HCT116 (cell line): Measurements from ENCODE around the gene NT5C3A. TPM values are rescaled to one million over a fixed set of nuclear protein-coding genes. Genes with fewer than 3 reads are reported as not detected.
A peak's percentile ranks its signal among the peaks of the same experiment; 100 is the strongest.
"Not testable (repeated sequence)": the region's sequence is repeated elsewhere in the genome, so short reads cannot be mapped to it uniquely, and the experiment has no call there.

Source experiments
- ATAC-seq: fragments of 200-7000 bp; cut with Tn5 transposase; 2 replicates; pipeline ENCODE4 v1.9.1; 2020; ENCODE audit warnings: mild to moderate bottlenecking, moderate library complexity
- BruUV-seq: library from RNA; stranded (reverse); fragments of 400-500 nt; replicated peaks from 2 replicates; lab custom pipeline; 2021; lab: Mats Ljungman, UMichigan
- CTCF ChIA-PET: fragments of 300-600 bp; sonication (Branson Sonifier 250); formaldehyde crosslinking; loops from one replicate; lab custom pipeline; 2021; ENCODE audit warnings: antibody characterized with exemption; lab: Charles Lee
- POLR2A ChIA-PET: fragments of 300-600, 350-600 bp; sonication (Branson Sonifier 250); formaldehyde crosslinking; loops from one replicate; lab custom pipeline; 2021; ENCODE audit warnings: antibody characterized with exemption; lab: Charles Lee
- RAD21 ChIA-PET, 2 experiments: fragments of 300-600 bp; sonication (Branson Sonifier 250); formaldehyde crosslinking; loops; one replicate each; lab custom pipeline; 2023; ENCODE audit warnings: low total read pairs in 2 of 2; ENCODE audit not compliant: uncharacterized antibody in 2 of 2, unreplicated experiment in 2 of 2, low non-redundant PET in 1 of 2; lab: Charles Lee
- DNase-seq: peaks from one replicate; pipeline ENCODE4 v3.0.0-alpha.2; 2010; ENCODE audit warnings: low read depth, low spot score
- H2AFZ ChIP-seq: fragments of 200-600 bp; shearing (Covaris generic), sonication (generic); 2 replicates; pipeline ENCODE4 v1.6.1; 2017; ENCODE audit warnings: low read depth, mixed run types, mixed read lengths, antibody characterized with exemption, low read length; ENCODE audit not compliant: poor library complexity, severe bottlenecking
- H3K27ac ChIP-seq: 2 replicates; pipeline ENCODE4 v1.5.1; 2012; ENCODE audit warnings: low read depth, low read length
- H3K27me3 ChIP-seq: fragments of 200-600 bp; sonication (generic); 2 replicates; pipeline ENCODE4 v1.6.1; 2016; ENCODE audit warnings: mixed run types, low read length, mixed read lengths; ENCODE audit not compliant: insufficient read depth
- H3K36me3 ChIP-seq, 2 experiments: fragments of 200-500 bp in 1 of 2; fragments of 200-600 bp in 1 of 2; sonication (Bioruptor generic) in 1 of 2; sonication (generic) in 1 of 2; 2 replicates each; pipeline versions ENCODE4 v1.5.1 to v1.6.1; 2014 to 2016; ENCODE audit warnings: low read length in 2 of 2, inconsistent platforms in 1 of 2, mixed read lengths in 1 of 2, mixed run types in 1 of 2; ENCODE audit not compliant: insufficient read depth in 2 of 2, control insufficient read depth in 1 of 2
- H3K4me1 ChIP-seq, 2 experiments: fragments of 200-600 bp in 1 of 2; sonication (generic) in 1 of 2; 2 replicates each; pipeline versions ENCODE4 v1.5.1 to v1.6.1; 2012 to 2017; ENCODE audit warnings: low read length in 2 of 2, inconsistent platforms in 1 of 2, mild to moderate bottlenecking in 1 of 2, mixed read lengths in 1 of 2, mixed run types in 1 of 2, moderate library complexity in 1 of 2; ENCODE audit not compliant: insufficient read depth in 2 of 2, control insufficient read depth in 1 of 2
- H3K4me2 ChIP-seq: fragments of 200-600 bp; sonication (generic); 2 replicates; pipeline ENCODE4 v1.6.1; 2017; ENCODE audit warnings: mixed run types, low read length, mixed read lengths
- H3K4me3 ChIP-seq, 2 experiments: fragments of 200-600 bp in 1 of 2; sonication (generic) in 1 of 2; replicated peaks in 1 of 2; 2 replicates each; pipeline ENCODE4 v1.5.1; 2011 to 2016; ENCODE audit warnings: low read length in 2 of 2, control low read depth in 1 of 2, low read depth in 1 of 2, mild to moderate bottlenecking in 1 of 2, mixed read lengths in 1 of 2, mixed run types in 1 of 2
- H3K79me2 ChIP-seq: fragments of 200-600 bp; sonication (generic); 2 replicates; pipeline ENCODE4 v1.6.1; 2017; ENCODE audit warnings: mild to moderate bottlenecking, mixed run types, low read length, moderate library complexity, mixed read lengths; ENCODE audit not compliant: insufficient read depth
- H3K9ac ChIP-seq: fragments of 200-600 bp; sonication (generic); 2 replicates; pipeline ENCODE4 v1.6.1; 2016; ENCODE audit warnings: low read length, mixed read lengths
- H3K9me2 ChIP-seq: fragments of 200-600 bp; sonication (generic), shearing (Covaris generic); 2 replicates; pipeline ENCODE4 v1.6.1; 2017; ENCODE audit warnings: mixed run types, mild to moderate bottlenecking, moderate library complexity; ENCODE audit not compliant: insufficient read depth
- H3K9me3 ChIP-seq, 2 experiments: fragments of 200-500 bp in 1 of 2; fragments of 200-600 bp in 1 of 2; sonication (Bioruptor generic) in 1 of 2; sonication (generic) in 1 of 2; 2 replicates each; pipeline ENCODE4 v1.6.1; 2014 to 2017; ENCODE audit warnings: low read length in 2 of 2, mixed read lengths in 2 of 2, inconsistent platforms in 1 of 2, low read depth in 1 of 2, mild to moderate bottlenecking in 1 of 2, mixed run types in 1 of 2, moderate library complexity in 1 of 2; ENCODE audit not compliant: control insufficient read depth in 1 of 2, insufficient read depth in 1 of 2
- H4K20me1 ChIP-seq: fragments of 200-600 bp; sonication (generic), shearing (Covaris generic); 2 replicates; pipeline ENCODE4 v1.6.1; 2017; ENCODE audit warnings: mixed run types, mild to moderate bottlenecking, moderate library complexity; ENCODE audit not compliant: insufficient read depth
- CTCF ChIP-seq, 3 experiments: fragments of 200-600 bp in 1 of 3; sonication (generic) in 1 of 3; IDR thresholded peaks in 2 of 3; conservative IDR thresholded peaks in 1 of 3; 2 replicates each; pipeline ENCODE4 v1.5.1; 2012 to 2017; ENCODE audit warnings: low read depth in 2 of 3, low read length in 2 of 3, antibody characterized with exemption in 1 of 3, borderline replicate concordance in 1 of 3, control low read depth in 1 of 3, mild to moderate bottlenecking in 1 of 3, mixed read lengths in 1 of 3, mixed run types in 1 of 3, moderate library complexity in 1 of 3; ENCODE audit not compliant: insufficient read depth in 1 of 3
- RAD21 ChIP-seq: IDR thresholded peaks from 2 replicates; pipeline ENCODE4 v1.6.1; 2012; ENCODE audit warnings: low read depth, mild to moderate bottlenecking
- intact Hi-C: fragments of 100-400 bp; cut with micrococcal nuclease; formaldehyde crosslinking; loops from 2 replicates; pipeline ENCODE4 v1.10.0; 2022
- total RNA-seq: library from RNA; stranded (reverse); gene quantifications from one replicate; pipeline ENCODE4 v1.2.1, GENCODE V29; 2021; ENCODE audit not compliant: unreplicated experiment

The NT5C3A gene
- total RNA-seq, 1 experiment from 2014 or later, result 32.5 TPM

GRCh38 chr7:32964461-32965159 is 98.0 kb downstream of the NT5C3A start:
- TF ChIP-seq CTCF (IDR thresholded peaks at IDR 0.05 in 2 of 3, conservative IDR thresholded peaks at IDR 0.05 in 1 of 3; ENCODE audit: borderline replicate concordance in 1 of 3, insufficient read depth in 1 of 3, low read depth in 2 of 3, low read length in 2 of 3) (peak; percentile 1 to 45 (median 36); a peak in 4 of 6 replicates), RAD21 (0 out of 2 replicates have a peak, but pooled peaks have one; percentile 11)
- H3K79me2 ChIP-seq, H3K9ac ChIP-seq, DNase-seq, H4K20me1 ChIP-seq, intact Hi-C loops, H3K27ac ChIP-seq, H3K9me3 ChIP-seq, POLR2A ChIA-PET, H3K4me1 ChIP-seq, RAD21 ChIA-PET, H3K36me3 ChIP-seq, BruUV-seq, H2AFZ ChIP-seq, CTCF ChIA-PET, H3K9me2 ChIP-seq, H3K27me3 ChIP-seq, H3K4me3 ChIP-seq: not testable (repeated sequence)
- peak overlapping the region; percentile 27; the same call in 1 of the 2 replicates for H3K4me2 ChIP-seq
- ATAC-seq, result peak; percentile 97

Other genes with a start within 250 kb of the NT5C3A start
- gene KBTBD2, start 171.0 kb downstream of the NT5C3A start, total RNA-seq, result 29.0 TPM
- 85.6 TPM for gene FKBP9, start 105.3 kb downstream of the NT5C3A start, total RNA-seq
- gene RP9, start 46.6 kb upstream of the NT5C3A start, total RNA-seq, result 14.2 TPM
- gene BBS9, start 66.8 kb upstream of the NT5C3A start, total RNA-seq, result 7.1 TPM